Duodenal mucosa (tissue), 2 donors: ENCODE data around the gene MRPS24.
A peak's percentile ranks its signal among the peaks of the same experiment; 100 is the strongest.
"Not testable (repeated sequence)": the region's sequence is repeated elsewhere in the genome, so short reads cannot be mapped to it uniquely, and the experiment has no call there.

ENCODE experiments used
- H3K27ac ChIP-seq: one replicate; pipeline ENCODE4 v1.7.0; 2013; ENCODE audit warnings: low read depth, low read length
- H3K27me3 ChIP-seq, 2 donors: one replicate each; pipeline ENCODE4 v1.7.0; 2013; ENCODE audit warnings: low read length in 2 of 2, control low read depth in 1 of 2; ENCODE audit not compliant: insufficient read depth in 2 of 2, control insufficient read depth in 1 of 2
- H3K36me3 ChIP-seq, 2 donors: one replicate each; pipeline ENCODE4 v1.7.0; 2013; ENCODE audit warnings: low read length in 2 of 2, control low read depth in 1 of 2; ENCODE audit not compliant: insufficient read depth in 2 of 2, control insufficient read depth in 1 of 2
- H3K4me1 ChIP-seq, 2 donors: one replicate each; pipeline ENCODE4 v1.7.0; 2013; ENCODE audit warnings: low read length in 2 of 2, control low read depth in 1 of 2; ENCODE audit not compliant: insufficient read depth in 2 of 2, control insufficient read depth in 1 of 2
- H3K4me3 ChIP-seq, 2 donors: one replicate each; pipeline ENCODE4 v1.7.0; 2013; ENCODE audit warnings: low read length in 2 of 2, low read depth in 1 of 2
- H3K9ac ChIP-seq, 2 donors: one replicate each; pipeline ENCODE4 v1.7.0; 2013; ENCODE audit warnings: low read length in 2 of 2, low read depth in 1 of 2
- H3K9me3 ChIP-seq, 2 donors: one replicate each; pipeline ENCODE4 v1.7.0; 2013; ENCODE audit warnings: low read length in 2 of 2, control low read depth in 1 of 2; ENCODE audit not compliant: control insufficient read depth in 1 of 2

MRPS24 gene

DNA sequence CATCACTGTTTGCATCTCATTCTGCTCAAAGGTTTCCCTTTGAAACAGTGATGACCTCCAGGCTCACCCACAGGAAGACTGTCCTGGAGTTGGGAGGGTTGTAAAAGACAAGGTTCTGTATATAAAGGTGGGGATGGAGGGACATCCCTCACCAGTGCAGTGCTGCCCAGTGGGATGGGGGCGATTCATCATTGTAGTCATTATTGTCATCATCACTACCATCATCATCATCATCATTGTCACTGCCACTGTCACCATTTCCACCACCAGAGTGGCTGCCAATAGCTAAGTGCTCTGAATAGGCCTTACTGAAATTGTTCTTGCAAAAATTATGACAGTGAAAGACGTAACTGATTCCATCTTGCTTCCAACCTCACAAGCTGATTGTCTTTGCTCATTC lies 24.7 kb downstream of the MRPS24 start:
- no peaks in the 10 kb centered on the region for H3K4me1 ChIP-seq
- H3K27ac ChIP-seq, result no peak overlapping the region
- no peaks in the 10 kb centered on the region for H3K27me3 ChIP-seq
- H3K36me3 ChIP-seq, result no peaks in the 10 kb centered on the region
- H3K9ac ChIP-seq, result no peak overlapping the region
- no peak overlapping the region for H3K4me3 ChIP-seq
- no peaks in the 10 kb centered on the region for H3K9me3 ChIP-seq

- H3K9me3 ChIP-seq, result no peaks in the 10 kb centered on the region
- H3K27me3 ChIP-seq, result no peaks in the 10 kb centered on the region
- H3K27ac ChIP-seq, result no peak overlapping the region
- no peaks in the 10 kb centered on the region for H3K36me3 ChIP-seq
- no peaks in the 10 kb centered on the region for H3K4me1 ChIP-seq
- no peak overlapping the region for H3K9ac ChIP-seq
- no peak overlapping the region for H3K4me3 ChIP-seq
These were observed 25.1 kb downstream of the MRPS24 start for GRCh38 chr7:43844257-43844656.

DNA sequence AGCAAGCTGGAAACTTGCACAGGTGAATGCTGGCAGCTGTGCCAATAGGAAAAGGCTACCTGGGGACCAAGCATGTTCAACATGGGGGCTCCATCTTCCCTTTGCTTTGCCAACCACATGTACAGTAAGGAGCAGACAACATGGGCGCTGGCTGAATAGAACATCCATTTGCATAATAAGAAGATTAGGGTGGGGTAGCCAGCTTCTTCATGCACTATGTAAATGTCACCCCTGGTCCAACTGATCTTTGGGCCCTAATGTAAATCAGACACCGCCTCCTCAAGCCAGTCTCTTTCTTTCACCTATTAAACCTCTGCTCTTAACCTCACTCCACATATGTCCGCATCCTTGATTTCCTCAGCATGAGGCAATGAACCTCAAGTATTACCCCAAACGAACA lies 26.0 kb downstream of the MRPS24 start:
- no peak overlapping the region for H3K4me3 ChIP-seq
- H3K9me3 ChIP-seq, result no peaks in the 10 kb centered on the region
- H3K4me1 ChIP-seq, result peaks cover 0 to 5% of the 10 kb centered on the region in 2 donors
- no peak overlapping the region for H3K9ac ChIP-seq
- H3K36me3 ChIP-seq, result no peaks in the 10 kb centered on the region
- H3K27ac ChIP-seq, result no peak overlapping the region
- no peaks in the 10 kb centered on the region for H3K27me3 ChIP-seq

GRCh38 chr7:43838201-43838658 lies 31.1 kb downstream of the MRPS24 start:
- Histone ChIP-seq H3K4me3 (peak overlapping the region in 1 of 2 donors; percentile 60), H3K9me3 (no peaks in the 10 kb centered on the region), H3K4me1 (peaks cover 0 to 5% of the 10 kb centered on the region in 2 donors), H3K36me3 (no peaks in the 10 kb centered on the region), H3K27ac (no peak overlapping the region), H3K27me3 (no peaks in the 10 kb centered on the region), H3K9ac (peak overlapping the region; percentile 42 to 43)

DNA sequence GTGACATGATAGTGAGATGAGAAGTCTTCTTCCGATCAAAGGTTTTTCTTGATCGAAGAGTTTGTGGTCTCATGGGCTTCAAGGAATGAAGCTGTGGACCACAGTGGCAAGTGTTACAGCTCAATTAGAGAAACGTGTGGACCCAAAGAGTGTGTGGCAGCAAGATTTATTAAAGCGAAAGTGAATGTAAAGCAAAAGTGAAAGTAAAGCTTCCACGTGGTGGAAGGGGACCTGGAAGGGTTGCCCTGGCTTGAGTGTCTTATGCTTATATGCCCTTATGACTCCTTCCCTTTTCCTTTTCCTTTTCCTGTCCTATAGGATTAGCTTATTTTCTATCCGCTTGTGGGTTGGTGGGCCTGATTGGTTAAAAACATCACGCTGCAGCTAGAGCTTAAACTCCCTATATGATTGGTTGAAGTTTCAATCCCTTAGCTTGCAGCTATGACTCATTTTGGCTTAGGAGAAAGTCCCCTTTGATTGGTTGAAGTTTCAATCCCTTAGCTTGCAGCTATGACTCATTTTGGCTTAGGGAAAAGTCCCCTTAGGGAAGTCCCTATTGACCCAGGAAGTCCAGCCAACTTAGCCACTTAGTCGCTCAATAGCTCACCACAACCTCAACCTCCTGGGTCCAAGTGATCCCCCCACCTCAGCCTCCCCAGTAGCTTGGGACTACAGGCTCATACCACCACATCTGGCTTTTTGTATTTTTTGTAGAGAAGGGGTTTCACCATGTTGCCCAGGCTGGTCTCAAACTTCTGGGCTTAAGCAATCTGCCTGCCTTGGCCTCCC lies 34.7 kb downstream of the MRPS24 start:
- Histone ChIP-seq H3K9me3 (peaks cover 0 to 5% of the 10 kb centered on the region in 2 donors), H3K27me3 (no peaks in the 10 kb centered on the region), H3K4me1 (peaks cover 0 to 5% of the 10 kb centered on the region in 2 donors), H3K4me3 (peak overlapping the region; percentile 61 to 74), H3K27ac (no peak overlapping the region), H3K36me3 (no peaks in the 10 kb centered on the region), H3K9ac (no peak overlapping the region)

DNA sequence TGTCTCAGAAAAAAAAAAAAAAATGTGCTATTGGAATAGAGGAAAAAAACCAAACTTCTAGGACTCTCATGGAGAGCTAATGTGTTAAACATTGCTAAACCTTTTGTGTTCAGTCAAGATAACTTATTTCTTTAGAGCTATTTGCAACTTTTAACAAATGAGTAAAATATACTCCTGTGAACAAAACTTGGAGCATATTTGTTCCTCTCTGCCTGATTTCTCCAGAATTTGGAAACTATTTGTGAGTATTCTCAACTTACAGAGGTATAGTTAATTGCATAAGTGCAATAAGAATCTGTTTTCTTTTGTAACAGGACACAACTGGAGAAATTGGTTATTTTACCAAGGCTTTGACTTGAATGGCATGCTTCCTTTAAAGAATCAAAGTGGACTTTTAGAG lies 38.4 kb downstream of the MRPS24 start:
- H3K27ac ChIP-seq, H3K36me3 ChIP-seq, H3K9me3 ChIP-seq, H3K27me3 ChIP-seq, H3K4me1 ChIP-seq, H3K4me3 ChIP-seq, H3K9ac ChIP-seq: not testable (repeated sequence)

DNA sequence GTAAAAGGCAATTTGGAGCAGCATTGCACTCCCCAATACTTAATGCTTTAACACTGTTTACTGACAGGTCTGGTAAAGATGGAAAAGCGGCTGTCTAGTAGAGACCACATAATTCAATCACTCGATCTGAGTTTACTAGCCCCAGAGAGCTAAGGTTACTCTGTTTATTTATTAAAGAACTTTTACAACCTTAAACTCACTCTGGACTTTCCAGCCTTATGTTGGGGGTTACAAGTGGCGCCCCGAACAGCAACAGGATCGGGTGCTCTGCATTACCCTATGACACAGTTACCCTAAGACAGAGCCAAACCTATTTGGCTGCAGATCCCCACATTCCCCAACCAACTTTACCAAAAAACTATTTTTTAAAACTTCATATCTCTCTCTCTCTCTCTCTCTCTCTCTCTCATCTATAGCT lies 43.9 kb downstream of the MRPS24 start:
- H3K27me3 ChIP-seq, result no peaks in the 10 kb centered on the region
- H3K9me3 ChIP-seq, result no peaks in the 10 kb centered on the region
- H3K4me3 ChIP-seq, result no peak overlapping the region
- no peak overlapping the region for H3K9ac ChIP-seq
- no peak overlapping the region for H3K27ac ChIP-seq
- no peaks in the 10 kb centered on the region for H3K36me3 ChIP-seq
- peaks cover 5 to 14% of the 10 kb centered on the region in 2 donors for H3K4me1 ChIP-seq

DNA sequence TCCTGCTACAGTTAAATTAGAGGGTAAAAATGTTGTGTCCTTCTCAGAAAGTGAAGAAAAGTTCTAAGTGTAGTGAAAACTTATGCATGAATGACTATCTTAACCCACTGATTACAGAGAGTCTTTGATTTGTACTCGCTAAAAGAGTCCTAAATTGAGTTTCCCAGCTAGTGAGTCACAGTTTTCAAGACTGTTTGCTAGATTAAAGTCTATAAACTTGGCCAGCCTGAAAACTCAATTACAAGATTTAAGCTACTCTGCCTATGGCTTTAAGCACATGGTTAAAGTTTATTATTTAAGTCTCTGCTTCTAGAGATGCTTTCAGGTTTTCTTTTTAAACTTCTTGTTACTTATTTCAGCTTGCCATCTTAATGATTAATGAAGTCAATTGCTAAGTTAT lies 44.4 kb downstream of the MRPS24 start:
- H3K27ac ChIP-seq, result no peak overlapping the region
- H3K27me3 ChIP-seq, result no peaks in the 10 kb centered on the region
- peaks cover 5 to 14% of the 10 kb centered on the region in 2 donors for H3K4me1 ChIP-seq
- no peaks in the 10 kb centered on the region for H3K36me3 ChIP-seq
- peak overlapping the region in 1 of 2 donors; percentile 54 for H3K4me3 ChIP-seq
- H3K9me3 ChIP-seq, result no peaks in the 10 kb centered on the region
- H3K9ac ChIP-seq, result no peak overlapping the region

- peak overlapping the region in 1 of 2 donors; percentile 54 for H3K4me3 ChIP-seq
- not testable (repeated sequence) for H3K9me3 ChIP-seq, H3K9ac ChIP-seq, H3K36me3 ChIP-seq, H3K27ac ChIP-seq, H3K27me3 ChIP-seq
- H3K4me1 ChIP-seq, result peaks cover 5 to 14% of the 10 kb centered on the region in 2 donors
These were observed 44.8 kb downstream of the MRPS24 start for GRCh38 chr7:43824513-43824912.

DNA sequence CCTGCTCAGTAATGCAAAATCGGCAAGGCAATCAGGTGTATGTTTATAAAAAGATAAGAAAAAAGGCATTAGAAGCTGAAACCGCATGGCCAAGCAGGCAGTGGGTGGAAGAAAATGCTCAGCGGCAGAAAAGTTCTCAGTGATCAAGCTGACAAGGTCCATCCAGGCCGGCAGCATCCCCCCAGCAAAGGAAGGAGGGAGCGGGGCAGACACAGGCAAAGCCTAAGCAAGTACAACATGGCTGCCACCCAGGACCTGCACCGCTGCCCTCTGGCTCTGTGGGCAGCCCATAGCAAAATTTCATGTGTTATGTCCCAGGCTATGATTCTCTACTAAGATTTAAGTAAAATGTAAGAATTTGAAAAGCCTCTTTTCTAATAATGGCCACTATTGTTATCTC lies 45.4 kb downstream of the MRPS24 start:
- H3K4me1 ChIP-seq, result peaks cover 5 to 14% of the 10 kb centered on the region in 2 donors
- H3K36me3 ChIP-seq, result no peaks in the 10 kb centered on the region
- no peak overlapping the region for H3K4me3 ChIP-seq
- H3K27me3 ChIP-seq, result no peaks in the 10 kb centered on the region
- no peak overlapping the region for H3K27ac ChIP-seq
- no peak overlapping the region for H3K9ac ChIP-seq
- no peaks in the 10 kb centered on the region for H3K9me3 ChIP-seq
